Measurements from ENCODE around the gene GRM4.

DNA sequence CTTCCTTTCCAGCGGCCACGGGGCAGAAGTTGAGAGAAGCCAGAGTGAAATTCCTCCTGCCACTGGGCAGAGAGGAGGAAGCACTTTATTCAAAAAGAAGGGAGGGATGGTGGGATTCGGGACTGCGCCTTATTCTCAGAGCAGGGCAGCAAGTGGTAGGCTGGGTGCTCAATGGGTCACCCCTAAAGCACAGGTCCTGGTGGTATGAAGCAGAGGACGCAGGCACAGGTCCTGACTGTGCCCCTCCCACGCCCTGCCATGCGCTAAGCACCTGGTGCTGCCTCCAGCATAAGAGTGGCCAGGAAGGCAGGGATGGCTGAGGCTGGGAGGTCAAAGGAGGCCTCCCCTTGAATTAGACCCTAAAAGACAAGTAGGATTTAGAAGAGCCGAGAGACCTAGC is 4.9 kb upstream of the GRM4 start:
- TF ChIP-seq POLR2A (IDR thresholded peaks at IDR 0.05): no peak
- TF ChIP-seq, protein P1, sequence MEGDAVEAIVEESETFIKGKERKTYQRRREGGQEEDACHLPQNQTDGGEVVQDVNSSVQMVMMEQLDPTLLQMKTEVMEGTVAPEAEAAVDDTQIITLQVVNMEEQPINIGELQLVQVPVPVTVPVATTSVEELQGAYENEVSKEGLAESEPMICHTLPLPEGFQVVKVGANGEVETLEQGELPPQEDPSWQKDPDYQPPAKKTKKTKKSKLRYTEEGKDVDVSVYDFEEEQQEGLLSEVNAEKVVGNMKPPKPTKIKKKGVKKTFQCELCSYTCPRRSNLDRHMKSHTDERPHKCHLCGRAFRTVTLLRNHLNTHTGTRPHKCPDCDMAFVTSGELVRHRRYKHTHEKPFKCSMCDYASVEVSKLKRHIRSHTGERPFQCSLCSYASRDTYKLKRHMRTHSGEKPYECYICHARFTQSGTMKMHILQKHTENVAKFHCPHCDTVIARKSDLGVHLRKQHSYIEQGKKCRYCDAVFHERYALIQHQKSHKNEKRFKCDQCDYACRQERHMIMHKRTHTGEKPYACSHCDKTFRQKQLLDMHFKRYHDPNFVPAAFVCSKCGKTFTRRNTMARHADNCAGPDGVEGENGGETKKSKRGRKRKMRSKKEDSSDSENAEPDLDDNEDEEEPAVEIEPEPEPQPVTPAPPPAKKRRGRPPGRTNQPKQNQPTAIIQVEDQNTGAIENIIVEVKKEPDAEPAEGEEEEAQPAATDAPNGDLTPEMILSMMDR (IDR thresholded peaks at IDR 0.05): no peak
